Neutrophil (primary cell): ENCODE measurements around the gene POMGNT1.

Experiments
- H3K27ac ChIP-seq: fragments of 200-600 bp; sonication (generic); 2 replicates; pipeline ENCODE4 v1.5.1; 2016; ENCODE audit warnings: mild to moderate bottlenecking, moderate library complexity
- H3K27me3 ChIP-seq: fragments of 200-600 bp; sonication (generic); 2 replicates; pipeline ENCODE4 v1.6.0; 2016; ENCODE audit warnings: mild to moderate bottlenecking
- H3K36me3 ChIP-seq: fragments of 200-600 bp; sonication (generic); 2 replicates; pipeline ENCODE4 v1.5.1; 2017
- H3K4me1 ChIP-seq, 2 experiments: fragments of 200-600 bp in 1 of 2; sonication (generic) in 1 of 2; 1 replicate in 1 of 2; 2 replicates in 1 of 2; pipeline versions ENCODE4 v1.5.1 to v1.6.1; 2013 to 2016; ENCODE audit warnings: low read depth in 1 of 2, low read length in 1 of 2, mild to moderate bottlenecking in 1 of 2, moderate library complexity in 1 of 2; ENCODE audit not compliant: control insufficient read depth in 1 of 2, insufficient read depth in 1 of 2
- H3K4me3 ChIP-seq, 2 experiments: fragments of 200-600 bp in 1 of 2; sonication (generic) in 1 of 2; 1 replicate in 1 of 2; 2 replicates in 1 of 2; pipeline ENCODE4 v1.5.1; 2013 to 2016; ENCODE audit warnings: low read depth in 1 of 2, low read length in 1 of 2, mild to moderate bottlenecking in 1 of 2, moderate library complexity in 1 of 2
- H3K9me3 ChIP-seq: fragments of 200-600 bp; sonication (generic); 2 replicates; pipeline ENCODE4 v1.5.1; 2016
- TF ChIP-seq, protein P1 (sequence below): fragments of 200-600 bp; sonication (generic); IDR thresholded peaks from 2 replicates; pipeline ENCODE4 v1.5.1; 2016; ENCODE audit warnings: antibody characterized with exemption

The POMGNT1 gene

DNA sequence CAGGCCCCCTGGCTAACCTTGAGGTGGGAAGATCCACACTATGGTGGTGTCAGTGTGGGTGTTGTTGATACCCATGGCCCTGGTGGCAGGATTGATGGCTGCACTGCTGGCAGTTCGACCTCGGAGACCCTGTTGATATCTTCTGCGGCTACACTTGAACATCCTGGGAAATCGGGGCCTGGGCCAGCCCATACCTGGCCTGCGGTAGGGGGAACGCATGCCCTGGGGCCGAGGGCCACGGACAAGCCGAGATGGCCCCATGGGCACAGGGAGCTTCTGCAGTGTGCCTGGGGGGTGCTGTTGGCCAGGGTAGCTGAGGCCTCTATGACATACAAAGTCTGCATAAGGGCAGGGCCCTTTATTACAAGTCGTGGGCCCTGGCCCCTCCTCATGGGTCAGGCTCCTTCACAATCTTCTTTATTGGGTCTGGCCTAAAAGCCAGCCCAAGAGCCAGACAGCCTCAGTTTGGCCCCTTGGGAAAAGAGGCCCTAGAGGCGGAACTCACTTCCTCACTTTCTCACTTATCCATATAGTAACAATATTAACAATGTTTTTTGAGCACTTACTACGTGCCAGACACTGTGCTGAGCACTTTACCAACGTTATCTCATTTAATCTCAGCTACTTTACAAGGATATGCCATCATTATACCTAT lies 21.9 kb downstream of the POMGNT1 start, which contains the start of gene P3R3URF:
Gene P3R3URF (minus strand): TSS at position 278 of the 655 bp plus-strand sequence. CDS start 17 bp downstream, at position 261.
- TF ChIP-seq, protein P1, sequence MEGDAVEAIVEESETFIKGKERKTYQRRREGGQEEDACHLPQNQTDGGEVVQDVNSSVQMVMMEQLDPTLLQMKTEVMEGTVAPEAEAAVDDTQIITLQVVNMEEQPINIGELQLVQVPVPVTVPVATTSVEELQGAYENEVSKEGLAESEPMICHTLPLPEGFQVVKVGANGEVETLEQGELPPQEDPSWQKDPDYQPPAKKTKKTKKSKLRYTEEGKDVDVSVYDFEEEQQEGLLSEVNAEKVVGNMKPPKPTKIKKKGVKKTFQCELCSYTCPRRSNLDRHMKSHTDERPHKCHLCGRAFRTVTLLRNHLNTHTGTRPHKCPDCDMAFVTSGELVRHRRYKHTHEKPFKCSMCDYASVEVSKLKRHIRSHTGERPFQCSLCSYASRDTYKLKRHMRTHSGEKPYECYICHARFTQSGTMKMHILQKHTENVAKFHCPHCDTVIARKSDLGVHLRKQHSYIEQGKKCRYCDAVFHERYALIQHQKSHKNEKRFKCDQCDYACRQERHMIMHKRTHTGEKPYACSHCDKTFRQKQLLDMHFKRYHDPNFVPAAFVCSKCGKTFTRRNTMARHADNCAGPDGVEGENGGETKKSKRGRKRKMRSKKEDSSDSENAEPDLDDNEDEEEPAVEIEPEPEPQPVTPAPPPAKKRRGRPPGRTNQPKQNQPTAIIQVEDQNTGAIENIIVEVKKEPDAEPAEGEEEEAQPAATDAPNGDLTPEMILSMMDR, result no peak
- H3K36me3 ChIP-seq, result no peaks in the 10 kb centered on the region
- H3K4me1 ChIP-seq, result peaks cover 0 to 5% of the 10 kb centered on the region in 2 experiments

DNA sequence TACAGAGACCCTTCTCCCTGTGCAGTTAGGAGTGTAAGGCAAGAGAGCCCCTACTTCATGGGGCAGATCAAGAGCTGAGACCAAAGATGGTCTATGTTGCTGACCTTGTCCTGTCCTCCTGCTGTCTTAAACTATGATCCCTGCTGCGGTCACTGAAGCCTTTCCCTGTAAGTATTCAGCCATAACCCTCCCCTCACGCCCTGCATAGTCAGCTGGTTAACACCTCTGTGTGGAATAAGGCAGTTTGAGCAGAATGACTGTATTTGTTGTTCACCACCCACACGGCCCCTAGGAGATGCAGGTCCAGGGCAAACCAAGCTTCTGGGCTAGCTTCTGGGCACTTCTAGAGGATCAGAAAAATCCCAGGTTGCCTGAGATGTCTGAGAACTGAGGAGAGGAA lies 23.0 kb downstream of the POMGNT1 start:
- no peak overlapping the region for H3K4me3 ChIP-seq
- TF ChIP-seq, protein P1, result no peak
- no peak overlapping the region for H3K27ac ChIP-seq
- no peaks in the 10 kb centered on the region for H3K9me3 ChIP-seq
- H3K36me3 ChIP-seq, result no peaks in the 10 kb centered on the region
- H3K4me1 ChIP-seq, result peaks cover 0 to 5% of the 10 kb centered on the region in 2 experiments
- peaks cover 3% of the 10 kb centered on the region for H3K27me3 ChIP-seq

More for the DNA sequence above, 21.9 kb downstream of the POMGNT1 start, which contains the start of gene P3R3URF:
- H3K9me3 ChIP-seq, result no peaks in the 10 kb centered on the region
- no peak within 1 kb of the TSS for H3K4me3 ChIP-seq
- H3K27ac ChIP-seq, result no peak within 1 kb of the TSS
- no peaks in the 10 kb centered on the region for H3K27me3 ChIP-seq

DNA sequence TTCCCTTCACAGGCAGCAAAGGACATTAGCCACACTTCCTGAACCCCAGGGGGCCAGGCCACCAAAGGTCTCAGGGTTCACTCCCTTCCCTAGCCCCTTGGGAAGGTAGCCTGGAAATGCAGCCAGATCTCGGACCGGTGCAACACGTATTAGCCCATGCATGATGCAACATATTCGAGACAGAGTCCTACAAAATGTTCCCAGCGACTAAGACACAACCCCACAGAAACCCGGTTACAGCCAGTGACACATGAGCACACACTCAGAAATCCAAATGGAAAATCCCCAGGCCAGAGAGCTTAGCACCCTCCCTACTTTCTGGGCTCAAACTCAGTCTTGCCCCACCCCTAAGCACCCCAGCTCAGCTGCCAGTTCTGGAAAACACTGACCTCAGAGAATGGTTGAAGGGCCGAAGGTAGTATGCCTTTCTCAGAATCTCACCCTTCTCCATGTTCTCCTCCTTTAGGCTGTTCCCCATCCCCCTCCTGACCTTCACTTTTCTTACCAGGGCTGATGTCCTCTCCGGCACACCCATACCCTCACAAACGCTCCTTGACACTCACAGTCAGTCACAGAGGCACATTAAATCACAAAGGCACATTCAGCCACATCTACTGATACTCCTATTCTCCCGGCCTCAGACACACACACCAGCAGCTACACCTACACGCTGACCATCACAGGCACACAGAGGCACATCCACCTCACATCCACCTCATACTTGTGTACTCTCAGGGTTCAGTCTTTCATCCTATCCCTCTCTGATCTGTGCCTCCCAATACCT lies 23.6 kb downstream of the POMGNT1 start, which contains the start of gene TSPAN1:
Gene TSPAN1 (plus strand): TSS at position 640 of the 784 bp plus-strand sequence. CDS start 6,021 bp downstream, outside the sequence.
- Histone ChIP-seq H3K9me3 (no peaks in the 10 kb centered on the region), H3K4me3 (no peak within 1 kb of the TSS), H3K27me3 (peaks cover 9% of the 10 kb centered on the region), H3K27ac (no peak within 1 kb of the TSS), H3K36me3 (no peaks in the 10 kb centered on the region), H3K4me1 (peaks cover 0 to 4% of the 10 kb centered on the region in 2 experiments)
- TF ChIP-seq, protein P1, result no peak

DNA sequence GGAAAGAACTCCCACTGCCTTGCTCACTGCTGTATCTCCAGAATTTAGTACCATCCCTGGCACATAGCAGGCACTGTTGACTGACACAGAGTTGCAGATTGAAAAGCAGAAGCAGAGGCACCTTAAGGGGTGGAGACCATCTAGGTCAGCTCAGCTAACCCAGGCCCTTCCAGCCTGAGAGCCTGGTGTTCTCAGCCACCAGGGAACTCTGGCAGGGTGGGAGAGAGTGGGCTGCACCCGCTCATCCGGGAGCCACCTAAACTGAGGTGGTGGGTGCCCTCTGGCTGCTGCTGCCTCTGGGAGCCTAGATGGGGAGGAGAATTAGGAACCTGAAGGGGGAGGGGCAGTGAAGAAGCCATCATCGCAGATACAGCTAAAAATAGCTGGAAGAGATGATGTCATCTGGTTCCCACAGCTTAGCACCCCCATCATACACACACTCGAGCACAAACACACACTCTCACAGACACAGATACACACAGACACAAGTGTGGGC lies 24.8 kb downstream of the POMGNT1 start:
- TF ChIP-seq, protein P1, result no peak
- H3K4me3 ChIP-seq, result no peak overlapping the region

DNA sequence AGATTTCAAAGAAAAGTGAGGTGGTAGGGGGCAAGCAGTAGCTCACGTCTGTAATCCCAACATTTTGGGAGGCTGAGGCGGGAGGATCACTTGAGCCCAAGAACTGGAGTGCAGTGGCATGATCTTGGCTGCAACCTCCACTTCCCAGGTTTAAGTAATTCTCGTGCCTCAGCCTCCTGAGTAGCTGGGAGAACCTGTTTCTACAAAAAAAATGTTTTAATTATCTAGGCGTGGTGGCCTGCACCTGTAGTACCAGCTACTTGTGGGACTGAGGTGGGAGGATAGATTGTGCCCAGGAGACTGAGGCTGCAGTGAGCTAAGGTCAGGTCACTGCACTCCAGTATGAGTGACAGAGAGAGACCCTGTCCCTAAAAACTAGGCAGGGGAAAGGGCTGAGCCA lies 25.9 kb downstream of the POMGNT1 start:
- no peaks in the 10 kb centered on the region for H3K4me1 ChIP-seq
- H3K4me3 ChIP-seq, result no peak overlapping the region
- H3K27me3 ChIP-seq, result peaks cover 32% of the 10 kb centered on the region
- TF ChIP-seq, protein P1, result no peak
- no peak overlapping the region for H3K27ac ChIP-seq
- no peaks in the 10 kb centered on the region for H3K36me3 ChIP-seq
- no peaks in the 10 kb centered on the region for H3K9me3 ChIP-seq

More for the DNA sequence above, 24.8 kb downstream of the POMGNT1 start:
- Histone ChIP-seq H3K27me3 (peaks cover 21% of the 10 kb centered on the region), H3K4me1 (no peaks in the 10 kb centered on the region), H3K9me3 (no peaks in the 10 kb centered on the region), H3K36me3 (no peaks in the 10 kb centered on the region), H3K27ac (no peak overlapping the region)
